ENCODE measurements around the gene QSOX2. TPM values are rescaled to one million over a fixed set of nuclear protein-coding genes. Genes with fewer than 3 reads are reported as not detected.

QSOX2 gene
- total RNA-seq, 1 donor from 2014 or later = 23.6 TPM

DNA sequence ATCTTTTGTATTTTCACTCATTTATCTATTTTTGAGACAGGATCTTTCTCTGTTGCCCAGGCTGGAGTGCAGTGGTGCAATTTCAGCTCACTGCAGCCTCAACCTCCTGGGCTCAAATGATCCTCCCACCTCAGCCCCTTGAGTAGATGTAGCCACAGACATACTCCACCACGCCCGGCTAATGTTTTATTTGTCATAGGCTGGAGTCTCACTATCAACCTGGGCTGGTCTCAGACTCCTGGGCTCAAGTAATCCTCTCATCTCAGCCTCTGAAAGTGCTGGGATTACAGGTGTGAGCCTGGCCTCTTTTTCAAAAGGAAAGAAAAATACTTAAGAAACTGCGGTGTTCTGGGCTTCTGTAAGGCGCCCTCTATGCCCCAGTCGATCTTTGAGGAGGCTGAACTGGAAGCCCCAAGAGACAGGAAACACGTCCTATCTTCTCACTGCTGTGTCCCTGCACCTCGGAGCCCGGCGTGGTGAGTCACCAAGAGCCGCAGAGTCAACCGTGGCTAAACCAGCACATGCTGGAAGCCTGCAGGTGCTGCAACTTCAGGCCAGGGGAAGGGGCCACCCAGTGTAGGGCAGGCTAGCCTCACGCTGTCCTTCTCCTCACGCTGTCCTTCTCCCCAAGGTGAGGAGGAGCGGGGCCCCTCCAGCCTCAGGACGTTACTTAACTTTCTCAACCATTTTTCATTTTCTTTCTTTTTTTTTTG lies 25.4 kb downstream of the QSOX2 start:
- H3K4me1 Mint-ChIP-seq (ENCODE audit: unreplicated experiment) = peaks cover 5% of the 10 kb centered on the region

DNA sequence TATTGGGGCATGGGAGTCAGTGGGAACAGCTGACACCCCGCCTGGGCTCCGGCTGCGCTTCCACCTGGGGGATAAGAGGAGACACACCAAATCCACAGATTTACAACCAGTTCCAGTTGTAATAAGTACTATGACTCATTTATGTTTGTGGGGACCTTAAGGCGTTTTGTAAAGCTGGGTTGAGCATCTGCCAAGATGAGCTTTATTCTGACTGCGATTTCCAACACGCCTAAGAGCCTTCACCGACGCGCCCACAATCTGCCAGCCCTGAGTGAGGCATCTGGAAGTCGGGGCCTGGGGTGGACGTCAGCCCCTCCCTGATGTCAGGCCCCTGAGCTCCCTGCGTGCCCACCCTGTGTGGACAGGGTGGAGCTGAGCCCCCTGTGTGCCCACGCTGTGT lies 26.3 kb downstream of the QSOX2 start:
- no peak overlapping the region for H3K4me3 Mint-ChIP-seq
- no peaks in the 10 kb centered on the region for H3K9me3 Mint-ChIP-seq
- TF ChIP-seq, protein P1, sequence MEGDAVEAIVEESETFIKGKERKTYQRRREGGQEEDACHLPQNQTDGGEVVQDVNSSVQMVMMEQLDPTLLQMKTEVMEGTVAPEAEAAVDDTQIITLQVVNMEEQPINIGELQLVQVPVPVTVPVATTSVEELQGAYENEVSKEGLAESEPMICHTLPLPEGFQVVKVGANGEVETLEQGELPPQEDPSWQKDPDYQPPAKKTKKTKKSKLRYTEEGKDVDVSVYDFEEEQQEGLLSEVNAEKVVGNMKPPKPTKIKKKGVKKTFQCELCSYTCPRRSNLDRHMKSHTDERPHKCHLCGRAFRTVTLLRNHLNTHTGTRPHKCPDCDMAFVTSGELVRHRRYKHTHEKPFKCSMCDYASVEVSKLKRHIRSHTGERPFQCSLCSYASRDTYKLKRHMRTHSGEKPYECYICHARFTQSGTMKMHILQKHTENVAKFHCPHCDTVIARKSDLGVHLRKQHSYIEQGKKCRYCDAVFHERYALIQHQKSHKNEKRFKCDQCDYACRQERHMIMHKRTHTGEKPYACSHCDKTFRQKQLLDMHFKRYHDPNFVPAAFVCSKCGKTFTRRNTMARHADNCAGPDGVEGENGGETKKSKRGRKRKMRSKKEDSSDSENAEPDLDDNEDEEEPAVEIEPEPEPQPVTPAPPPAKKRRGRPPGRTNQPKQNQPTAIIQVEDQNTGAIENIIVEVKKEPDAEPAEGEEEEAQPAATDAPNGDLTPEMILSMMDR (conservative IDR thresholded peaks at IDR 0.05) = no peak
- H3K36me3 Mint-ChIP-seq = peaks cover 8% of the 10 kb centered on the region
- no peaks in the 10 kb centered on the region for H3K27me3 Mint-ChIP-seq
- no peaks in the 10 kb centered on the region for H3K4me1 Mint-ChIP-seq (ENCODE audit: unreplicated experiment)
- DNase-seq (ENCODE audit: extremely low spot score, unreplicated experiment) = no peak
- no peak overlapping the region for H3K27ac Mint-ChIP-seq

More for the DNA sequence above, 25.4 kb downstream of the QSOX2 start:
- no peak for DNase-seq (ENCODE audit: extremely low spot score, unreplicated experiment)
- TF ChIP-seq, protein P1 (conservative IDR thresholded peaks at IDR 0.05) = no peak
- H3K9me3 Mint-ChIP-seq = no peaks in the 10 kb centered on the region
- H3K27me3 Mint-ChIP-seq = no peaks in the 10 kb centered on the region
- no peak overlapping the region for H3K27ac Mint-ChIP-seq
- no peak overlapping the region for H3K4me3 Mint-ChIP-seq
- peaks cover 4% of the 10 kb centered on the region for H3K36me3 Mint-ChIP-seq

DNA sequence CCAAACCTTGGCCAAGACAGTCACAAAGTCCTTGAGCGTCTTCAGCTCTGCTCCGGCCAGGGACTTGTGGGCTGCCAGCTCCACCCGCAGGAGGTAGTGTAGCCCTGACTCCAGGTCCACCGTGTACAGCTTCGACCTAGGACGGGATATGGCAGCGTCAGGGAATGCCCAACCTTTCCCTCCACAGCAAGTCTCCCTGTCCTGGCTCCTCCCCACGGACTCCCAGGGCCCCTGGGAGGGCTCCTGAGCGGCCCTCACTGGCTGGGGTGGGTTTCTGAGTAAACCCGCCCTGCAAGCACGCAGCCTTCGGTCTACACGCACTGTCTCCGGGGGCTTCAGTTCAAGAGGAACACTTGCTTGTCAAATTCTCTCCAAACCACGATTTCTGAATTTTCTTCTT lies 26.9 kb downstream of the QSOX2 start:
- no peak overlapping the region for H3K4me3 Mint-ChIP-seq
- H3K27ac Mint-ChIP-seq = no peak overlapping the region
- TF ChIP-seq, protein P1 (conservative IDR thresholded peaks at IDR 0.05) = no peak
- no peak for DNase-seq (ENCODE audit: extremely low spot score, unreplicated experiment)
- peaks cover 11% of the 10 kb centered on the region for H3K36me3 Mint-ChIP-seq
- no peaks in the 10 kb centered on the region for H3K27me3 Mint-ChIP-seq
- H3K4me1 Mint-ChIP-seq (ENCODE audit: unreplicated experiment) = no peaks in the 10 kb centered on the region
- H3K9me3 Mint-ChIP-seq = no peaks in the 10 kb centered on the region

DNA sequence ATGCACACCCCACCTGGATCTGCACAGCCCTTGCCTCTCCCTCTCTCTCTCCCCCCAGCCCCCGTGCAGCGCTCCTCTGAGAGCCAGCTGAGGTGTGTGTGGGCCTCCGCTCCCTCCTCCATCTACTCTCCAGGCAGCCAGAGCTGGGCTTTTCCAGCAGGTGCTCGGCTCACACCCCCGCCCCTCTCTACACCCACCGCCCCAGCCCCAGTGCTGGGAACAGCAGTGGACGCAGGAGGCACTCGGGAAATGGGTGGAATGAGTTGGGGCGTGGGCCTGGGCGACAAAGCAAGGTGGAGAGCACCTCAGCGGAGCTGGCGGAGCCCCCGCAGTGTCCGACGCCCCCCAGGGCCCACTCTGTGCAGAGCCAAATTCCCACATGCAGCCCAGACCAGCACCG lies 27.3 kb downstream of the QSOX2 start:
- H3K4me1 Mint-ChIP-seq (ENCODE audit: unreplicated experiment) = no peaks in the 10 kb centered on the region
- H3K36me3 Mint-ChIP-seq = peaks cover 10% of the 10 kb centered on the region
- no peak for DNase-seq (ENCODE audit: extremely low spot score, unreplicated experiment)
- no peak overlapping the region for H3K4me3 Mint-ChIP-seq
- TF ChIP-seq, protein P1 (conservative IDR thresholded peaks at IDR 0.05) = no peak
- no peaks in the 10 kb centered on the region for H3K9me3 Mint-ChIP-seq
- no peaks in the 10 kb centered on the region for H3K27me3 Mint-ChIP-seq
- no peak overlapping the region for H3K27ac Mint-ChIP-seq

DNA sequence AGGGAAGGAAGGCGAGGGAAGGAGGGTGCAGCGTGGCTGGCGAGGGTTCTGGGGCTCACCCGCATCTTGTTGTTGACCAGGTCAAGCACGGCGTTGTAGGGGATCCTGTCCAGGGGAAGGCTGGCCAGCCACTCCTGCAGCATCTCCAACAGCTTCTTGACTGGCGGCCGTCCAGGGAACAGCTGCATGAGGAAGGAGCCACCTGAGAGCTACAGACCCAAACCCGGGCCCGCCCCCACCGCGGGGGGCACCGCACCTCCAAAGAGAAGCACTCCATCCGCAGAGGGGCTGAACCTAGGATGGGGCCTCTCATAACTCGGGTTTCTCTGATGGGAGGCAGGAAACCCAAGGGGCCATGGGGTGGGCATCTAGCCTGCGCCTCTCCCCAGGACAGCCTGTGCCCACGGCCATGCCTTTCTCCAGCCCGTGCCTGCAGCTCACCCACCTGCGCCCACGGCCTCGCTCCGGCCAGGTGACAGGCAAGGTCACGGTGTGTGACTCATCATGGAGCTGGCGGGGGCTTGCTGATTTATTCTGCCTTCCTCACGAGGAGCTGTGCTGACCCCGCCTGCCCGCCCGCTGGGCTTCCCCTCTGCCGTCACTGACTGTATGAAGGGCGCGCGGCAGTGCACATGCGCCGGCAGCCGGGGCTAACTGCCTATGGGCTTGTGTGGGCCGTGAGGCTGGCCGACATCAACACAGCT lies 28.9 kb downstream of the QSOX2 start:
- TF ChIP-seq, protein P1 (conservative IDR thresholded peaks at IDR 0.05) = no peak
- Mint-ChIP-seq H3K9me3 (no peaks in the 10 kb centered on the region), H3K4me1 (ENCODE audit: unreplicated experiment) (no peaks in the 10 kb centered on the region), H3K27ac (no peak overlapping the region), H3K27me3 (no peaks in the 10 kb centered on the region), H3K36me3 (peaks cover 12% of the 10 kb centered on the region), H3K4me3 (no peak overlapping the region)
- DNase-seq (ENCODE audit: extremely low spot score, unreplicated experiment) = no peak

Data from type B pancreatic cell (in vitro differentiated cells).